Sigmoid colon (tissue), 7 donors: ENCODE results near the gene ANKRD33B. TPM values are rescaled to one million over a fixed set of nuclear protein-coding genes. Genes with fewer than 3 reads are reported as not detected.
A peak's percentile ranks its signal among the peaks of the same experiment; 100 is the strongest.

Experiments
- DNase-seq: peaks from one replicate; pipeline ENCODE4 v3.0.0-alpha.2; 2019
- H3K27ac ChIP-seq, 4 donors: fragments of 200-600 bp; sonication (generic); one replicate each; pipeline ENCODE4 v1.5.1; 2016 to 2019; ENCODE audit warnings: mild to moderate bottlenecking in 1 of 4
- H3K27me3 ChIP-seq, 3 donors: fragments of 200-600 bp; sonication (generic); one replicate each; pipeline ENCODE4 v1.5.1; 2019; ENCODE audit warnings: mild to moderate bottlenecking in 1 of 3
- H3K36me3 ChIP-seq, 4 donors: fragments of 200-600 bp; sonication (generic); one replicate each; pipeline ENCODE4 v1.5.1; 2016 to 2019
- H3K4me1 ChIP-seq, 4 donors: fragments of 200-600 bp; sonication (generic); one replicate each; pipeline ENCODE4 v1.5.1; 2017 to 2019
- H3K4me3 ChIP-seq, 4 donors: fragments of 200-600 bp; sonication (generic); one replicate each; pipeline ENCODE4 v1.5.1; 2017 to 2019; ENCODE audit warnings: mild to moderate bottlenecking in 2 of 4, moderate library complexity in 1 of 4
- H3K9me3 ChIP-seq, 4 donors: fragments of 200-600 bp in 3 of 4; sonication (generic) in 3 of 4; one replicate each; pipeline versions ENCODE4 v1.5.1 to v1.6.1; 2013 to 2019
- EP300 ChIP-seq, 4 donors: sonication (generic); formaldehyde crosslinking; IDR thresholded peaks; one replicate each; pipeline ENCODE4 v1.6.1; 2017; ENCODE audit warnings: antibody characterized with exemption in 4 of 4
- POLR2A ChIP-seq, 2 donors: fragments of 450-650 bp; IDR thresholded peaks; one replicate each; pipeline ENCODE4 v1.6.1; 2016; ENCODE audit warnings: antibody characterized with exemption in 2 of 2, mild to moderate bottlenecking in 2 of 2, moderate library complexity in 2 of 2
- POLR2AphosphoS5 ChIP-seq, 4 donors: sonication (generic); formaldehyde crosslinking; IDR thresholded peaks; one replicate each; pipeline ENCODE4 v1.6.1; 2017; ENCODE audit warnings: antibody characterized with exemption in 4 of 4
- whole genome bisulfite sequencing, 2 donors: extraction: QIAGEN DNeasy Blood & Tissue Kit; methylation state at CpG; one replicate each; pipeline ENCODE4 v1.1.7; 2013; 5-methylcytosine and 5-hydroxymethylcytosine counted together
- intact Hi-C: fragments of 100-400 bp; cut with DNase I; formaldehyde crosslinking; loops from one replicate; pipeline ENCODE4 v1.15.1; 2023
- polyA plus RNA-seq, 3 donors: library from polyadenylated mRNA; stranded (reverse); fragments of 200-250 nt; gene quantifications; one replicate each; pipeline ENCODE4 v1.2.3, GENCODE V29; 2013
- total RNA-seq, 4 donors: library from RNA; depleted of rRNA; stranded (reverse); fragments of >200 nt; gene quantifications; one replicate each; pipeline ENCODE4 v1.1.0, GENCODE V29; 2016
- TF ChIP-seq, protein P1 (sequence below), 4 experiments: fragments of 450-650 bp in 3 of 4; fragments of 200-600 bp in 1 of 4; IDR thresholded peaks; one replicate each; pipeline ENCODE4 v1.5.1; 2016 to 2019; ENCODE audit warnings: antibody characterized with exemption in 4 of 4, mild to moderate bottlenecking in 3 of 4, moderate library complexity in 2 of 4
- donor health status: healthy with polysubstance abuse.
- donor health status: Bipolar disorder and iron deficiency.
- donor health status: healthy.

The ANKRD33B gene
- total and polyA plus RNA-seq, 7 donors = 0.23 to 4.6 (median 2.7) TPM

DNA sequence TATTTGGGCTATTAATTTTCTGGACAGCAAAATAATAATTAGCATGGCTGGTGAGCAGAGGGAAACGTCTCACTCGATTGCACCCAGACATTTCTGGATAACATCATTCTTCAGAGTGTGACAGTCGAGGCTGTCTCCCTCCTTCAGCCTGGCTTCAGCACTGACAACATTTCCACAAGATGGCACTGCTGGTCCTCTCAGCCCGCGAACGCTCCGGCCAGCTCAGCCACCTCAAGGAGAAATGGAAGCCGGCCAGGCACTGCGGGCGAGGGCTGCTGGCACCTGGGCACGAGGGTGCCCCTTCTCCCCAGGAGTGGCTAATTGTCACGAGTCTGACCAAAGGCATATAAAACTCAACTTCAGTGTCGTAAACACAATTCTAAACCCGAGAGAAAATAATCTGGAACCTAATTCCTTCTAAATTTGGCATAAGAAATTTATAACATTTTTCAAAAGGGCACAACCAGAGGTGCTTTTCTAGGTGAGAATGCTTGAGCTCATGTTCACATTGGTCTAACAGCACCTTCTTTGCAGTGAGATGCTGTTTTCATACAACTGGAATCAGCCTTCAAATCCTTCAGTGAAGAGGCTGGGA is 131.3 kb downstream of the ANKRD33B start:
- H3K27ac ChIP-seq = no peak overlapping the region
- peak; percentile 86 for DNase-seq
- intact Hi-C loops = loop anchor here (10.0 kb wide), 1 partner anchor 1330 kb away; no protein-coding TSS in a partner anchor
- TF ChIP-seq POLR2A (IDR thresholded peaks at IDR 0.05) (no peak), POLR2AphosphoS5 (IDR thresholded peaks at IDR 0.05) (peak; percentile 22 to 70 (median 51)), EP300 (IDR thresholded peaks at IDR 0.05) (no peak)
- TF ChIP-seq, protein P1, sequence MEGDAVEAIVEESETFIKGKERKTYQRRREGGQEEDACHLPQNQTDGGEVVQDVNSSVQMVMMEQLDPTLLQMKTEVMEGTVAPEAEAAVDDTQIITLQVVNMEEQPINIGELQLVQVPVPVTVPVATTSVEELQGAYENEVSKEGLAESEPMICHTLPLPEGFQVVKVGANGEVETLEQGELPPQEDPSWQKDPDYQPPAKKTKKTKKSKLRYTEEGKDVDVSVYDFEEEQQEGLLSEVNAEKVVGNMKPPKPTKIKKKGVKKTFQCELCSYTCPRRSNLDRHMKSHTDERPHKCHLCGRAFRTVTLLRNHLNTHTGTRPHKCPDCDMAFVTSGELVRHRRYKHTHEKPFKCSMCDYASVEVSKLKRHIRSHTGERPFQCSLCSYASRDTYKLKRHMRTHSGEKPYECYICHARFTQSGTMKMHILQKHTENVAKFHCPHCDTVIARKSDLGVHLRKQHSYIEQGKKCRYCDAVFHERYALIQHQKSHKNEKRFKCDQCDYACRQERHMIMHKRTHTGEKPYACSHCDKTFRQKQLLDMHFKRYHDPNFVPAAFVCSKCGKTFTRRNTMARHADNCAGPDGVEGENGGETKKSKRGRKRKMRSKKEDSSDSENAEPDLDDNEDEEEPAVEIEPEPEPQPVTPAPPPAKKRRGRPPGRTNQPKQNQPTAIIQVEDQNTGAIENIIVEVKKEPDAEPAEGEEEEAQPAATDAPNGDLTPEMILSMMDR (IDR thresholded peaks at IDR 0.05) = peak; percentile 47 to 76 (median 66)
- 7 to 29% methylated on average over 14 of the region's 14 CpGs for WGBS, 2 donors
- no peak overlapping the region for H3K4me3 ChIP-seq
- H3K4me1 ChIP-seq = peaks cover 0 to 20% (median 14%) of the 10 kb centered on the region in 4 donors
- no peaks in the 10 kb centered on the region for H3K9me3 ChIP-seq
- H3K36me3 ChIP-seq = no peaks in the 10 kb centered on the region
- no peaks in the 10 kb centered on the region for H3K27me3 ChIP-seq

DNA sequence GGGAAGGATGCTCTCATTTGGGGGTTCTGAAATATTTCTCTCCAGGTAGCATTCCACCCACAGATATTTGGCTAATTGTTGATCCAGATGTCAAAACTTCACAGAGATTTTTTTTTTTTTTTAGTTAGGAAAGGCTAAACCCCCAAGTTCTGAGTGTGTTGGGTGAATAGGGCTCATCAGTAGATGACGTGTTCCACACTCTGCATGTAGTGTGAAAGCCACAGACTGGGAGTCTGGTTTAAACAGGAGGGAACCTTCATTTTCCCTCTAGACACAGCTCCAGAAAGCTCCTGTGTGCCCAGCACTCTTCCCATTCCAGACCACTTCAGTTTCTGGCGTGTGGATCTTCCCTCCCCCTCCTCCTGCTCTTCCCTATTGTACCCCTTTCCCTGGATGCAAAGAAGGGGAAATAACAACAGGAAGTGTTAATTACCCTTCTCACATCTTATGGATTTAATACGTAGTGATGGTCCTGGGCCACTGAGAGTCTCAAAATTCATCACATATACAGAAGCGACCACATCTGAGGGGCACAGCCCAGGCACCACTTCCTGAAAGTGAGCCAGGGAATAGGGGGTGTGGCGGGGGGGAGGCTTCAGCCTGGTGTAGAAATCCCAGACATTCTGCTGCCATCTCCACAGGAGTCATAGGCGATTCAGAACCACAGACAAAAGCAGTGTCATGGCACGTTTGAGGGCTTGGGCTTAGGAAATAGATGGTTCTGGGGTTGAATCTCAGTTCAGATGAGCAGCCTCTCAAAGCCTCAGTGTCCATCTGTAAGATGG is 132.1 kb downstream of the ANKRD33B start:
- H3K4me1 ChIP-seq = peaks cover 0 to 20% (median 14%) of the 10 kb centered on the region in 4 donors
- no peaks in the 10 kb centered on the region for H3K27me3 ChIP-seq
- H3K27ac ChIP-seq = no peak overlapping the region
- no peaks in the 10 kb centered on the region for H3K36me3 ChIP-seq
- intact Hi-C loops = loop anchor here (10.0 kb wide), 1 partner anchor 1329 kb away; no protein-coding TSS in a partner anchor
- TF ChIP-seq, protein P1 (IDR thresholded peaks at IDR 0.05) = no peak
- TF ChIP-seq POLR2AphosphoS5 (IDR thresholded peaks at IDR 0.05) (no peak), POLR2A (IDR thresholded peaks at IDR 0.05) (no peak), EP300 (IDR thresholded peaks at IDR 0.05) (no peak)
- no peak for DNase-seq
- 75 to 87% methylated on average over 7 of the region's 7 CpGs for WGBS, 2 donors
- no peaks in the 10 kb centered on the region for H3K9me3 ChIP-seq
- H3K4me3 ChIP-seq = no peak overlapping the region

DNA sequence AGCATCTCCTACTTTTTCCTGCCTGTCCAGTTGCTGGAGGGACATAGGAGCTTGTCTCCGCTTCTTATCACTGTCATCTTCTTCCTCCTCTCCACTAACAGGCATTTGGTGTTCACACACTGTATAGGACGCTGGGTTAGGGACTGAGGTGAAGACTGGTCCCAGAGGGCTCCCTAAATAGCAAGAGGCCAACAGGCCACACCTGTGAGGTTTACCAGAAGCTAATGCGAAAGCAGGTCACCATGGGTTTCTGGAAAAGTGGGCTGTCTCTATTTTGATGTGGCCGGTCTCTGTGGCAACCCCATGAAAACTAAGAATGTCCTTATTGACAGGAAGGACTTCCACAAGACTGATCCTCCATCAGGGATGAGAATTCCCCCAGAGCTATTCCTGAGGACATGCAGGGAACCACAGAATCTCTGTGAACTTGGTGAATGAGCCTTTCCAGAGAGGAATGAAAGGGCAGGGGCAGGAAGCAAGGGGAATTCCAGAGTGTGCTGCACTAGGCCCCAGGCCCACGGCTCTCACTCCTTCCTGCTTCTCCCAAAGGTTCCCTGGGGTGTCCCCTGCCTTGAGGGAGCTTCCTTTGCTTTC is 135.5 kb downstream of the ANKRD33B start:
- DNase-seq = no peak
- TF ChIP-seq, protein P1 (IDR thresholded peaks at IDR 0.05) = no peak
- TF ChIP-seq POLR2AphosphoS5 (IDR thresholded peaks at IDR 0.05) = no peak
- intact Hi-C loops = loop anchor here (10.0 kb wide), 1 partner anchor 1325 kb away; no protein-coding TSS in a partner anchor

DNA sequence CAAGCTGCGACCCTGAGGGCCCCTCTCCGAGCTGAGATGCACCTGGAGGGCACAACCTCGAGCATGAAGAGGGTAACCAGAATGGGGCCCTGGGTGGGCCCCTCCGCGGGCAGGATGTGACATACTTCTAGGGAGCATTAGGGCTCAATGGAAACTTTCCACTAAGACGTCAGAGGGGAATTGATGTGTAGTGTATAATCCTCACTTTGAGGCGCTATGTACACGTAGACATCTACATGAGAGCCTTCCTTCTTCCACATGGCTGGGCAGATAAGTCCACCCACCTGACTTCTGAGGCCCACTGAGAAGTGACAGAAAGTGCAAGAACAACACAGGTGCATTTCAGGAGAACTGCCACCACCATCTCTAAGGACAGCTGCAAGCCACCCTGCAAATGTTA is 136.1 kb downstream of the ANKRD33B start:
- no peak for DNase-seq
- H3K4me1 ChIP-seq = peaks cover 0 to 29% (median 22%) of the 10 kb centered on the region in 4 donors
- intact Hi-C loops = loop anchor here (5.0 to 10.0 kb wide), 2 partner anchors 62 to 1325 kb away; partner anchors contain the start of gene DAP
- no peak overlapping the region for H3K27ac ChIP-seq
- no peaks in the 10 kb centered on the region for H3K9me3 ChIP-seq
- H3K4me3 ChIP-seq = no peak overlapping the region
- WGBS, 2 donors = 63 to 85% methylated on average over 8 of the region's 8 CpGs
- no peaks in the 10 kb centered on the region for H3K27me3 ChIP-seq
- H3K36me3 ChIP-seq = no peaks in the 10 kb centered on the region
- TF ChIP-seq POLR2AphosphoS5 (IDR thresholded peaks at IDR 0.05) (no peak), POLR2A (IDR thresholded peaks at IDR 0.05) (no peak), EP300 (IDR thresholded peaks at IDR 0.05) (no peak)
- TF ChIP-seq, protein P1 (IDR thresholded peaks at IDR 0.05) = no peak

More for the DNA sequence above, 135.5 kb downstream of the ANKRD33B start:
- H3K4me3 ChIP-seq = no peak overlapping the region
- H3K4me1 ChIP-seq = peaks cover 0 to 32% (median 27%) of the 10 kb centered on the region in 4 donors
- 90 to 94% methylated on average over 5 of the region's 5 CpGs for WGBS, 2 donors
- no peak overlapping the region for H3K27ac ChIP-seq
- no peaks in the 10 kb centered on the region for H3K27me3 ChIP-seq
- H3K9me3 ChIP-seq = no peaks in the 10 kb centered on the region
- no peaks in the 10 kb centered on the region for H3K36me3 ChIP-seq
